OCI-LY7 (cell line): ENCODE results near the gene RC3H1. TPM values are rescaled to one million over a fixed set of nuclear protein-coding genes. Genes with fewer than 3 reads are reported as not detected.

Experiments used
- BruUV-seq: library from RNA; stranded (reverse); fragments of 400-500 nt; replicated peaks from 2 replicates; lab custom pipeline; 2021; lab: Mats Ljungman, UMichigan
- CTCF ChIA-PET: fragments of 300-600 bp; sonication (Branson Sonifier 250); formaldehyde crosslinking; loops from one replicate; lab custom pipeline; 2022; ENCODE audit warnings: antibody characterized with exemption; ENCODE audit not compliant: unreplicated experiment; lab: Charles Lee
- POLR2A ChIA-PET: fragments of 300-600 bp; sonication (Branson Sonifier 250); formaldehyde crosslinking; loops from one replicate; lab custom pipeline; 2022; ENCODE audit warnings: antibody characterized with exemption; lab: Charles Lee
- DNase-seq: peaks from one replicate; pipeline ENCODE4 v3.0.0-alpha.2; 2015; ENCODE audit warnings: low spot score
- H2AFZ ChIP-seq: fragments of 200-600 bp; sonication (generic), shearing (Covaris generic); 2 replicates; pipeline ENCODE4 v1.6.1; 2014; ENCODE audit warnings: mild to moderate bottlenecking, antibody characterized with exemption, low read length, moderate library complexity
- H3K27ac ChIP-seq: fragments of 200-600 bp; sonication (generic); 2 replicates; pipeline ENCODE4 v1.5.1; 2014; ENCODE audit warnings: mixed run types, low read depth, mild to moderate bottlenecking, moderate library complexity, low read length, inconsistent platforms; ENCODE audit not compliant: poor library complexity, severe bottlenecking
- H3K36me3 ChIP-seq: fragments of 200-600 bp; sonication (generic); 2 replicates; pipeline ENCODE4 v1.6.1; 2014; ENCODE audit warnings: mild to moderate bottlenecking, antibody characterized with exemption, low read length, moderate library complexity, mixed read lengths; ENCODE audit not compliant: insufficient read depth
- H3K4me1 ChIP-seq: fragments of 200-600 bp; sonication (generic); 2 replicates; pipeline ENCODE4 v1.5.1; 2014; ENCODE audit warnings: mild to moderate bottlenecking, low read length; ENCODE audit not compliant: insufficient read depth, poor library complexity, severe bottlenecking
- H3K4me2 ChIP-seq: fragments of 200-600 bp; sonication (generic); 2 replicates; pipeline ENCODE4 v1.6.1; 2014; ENCODE audit warnings: mild to moderate bottlenecking, low read length
- H3K4me3 ChIP-seq: fragments of 200-600 bp; sonication (generic); 2 replicates; pipeline ENCODE4 v1.5.1; 2014; ENCODE audit warnings: mild to moderate bottlenecking, low read depth, low read length; ENCODE audit not compliant: poor library complexity, severe bottlenecking
- H3K79me2 ChIP-seq: fragments of 200-600 bp; sonication (generic); 2 replicates; pipeline ENCODE4 v1.6.1; 2016; ENCODE audit warnings: low read depth, mild to moderate bottlenecking, low read length, moderate library complexity, mixed read lengths; ENCODE audit not compliant: insufficient read depth
- H3K9me2 ChIP-seq: fragments of 200-600 bp; sonication (generic); 2 replicates; pipeline ENCODE4 v1.6.1; 2016; ENCODE audit warnings: mild to moderate bottlenecking, low read length, mixed read lengths; ENCODE audit not compliant: insufficient read depth
- H3K9me3 ChIP-seq: fragments of 200-600 bp; sonication (generic); 2 replicates; pipeline ENCODE4 v1.6.1; 2014; ENCODE audit warnings: mild to moderate bottlenecking, mixed run types, low read length, mixed read lengths
- H4K20me1 ChIP-seq: fragments of 200-600 bp; sonication (generic); 2 replicates; pipeline ENCODE4 v1.6.1; 2014; ENCODE audit warnings: mild to moderate bottlenecking, antibody characterized with exemption, low read length, moderate library complexity, mixed read lengths; ENCODE audit not compliant: insufficient read depth
- CTCF ChIP-seq: fragments of 200-600 bp; sonication (generic); conservative IDR thresholded peaks from 2 replicates; pipeline ENCODE4 v1.5.1; 2014; ENCODE audit warnings: mild to moderate bottlenecking, antibody characterized with exemption, low read length, moderate library complexity, mixed read lengths
- EZH2phosphoT487 ChIP-seq: fragments of 200-600 bp; sonication (generic); IDR thresholded peaks from 2 replicates; pipeline ENCODE4 v1.6.1; 2018; ENCODE audit warnings: low read depth, borderline replicate concordance, mild to moderate bottlenecking, mixed run types, antibody characterized with exemption, low read length, moderate library complexity, mixed read lengths
- intact Hi-C: fragments of 100-400 bp; cut with micrococcal nuclease; formaldehyde crosslinking; loops from one replicate; pipeline ENCODE4 v1.10.0; 2022; ENCODE audit not compliant: unreplicated experiment
- small RNA-seq: library from RNA; depleted of rRNA; stranded (forward); fragments of <200 nt; gene quantifications from one replicate; pipeline ENCODE3, GENCODE V24; 2014
- total RNA-seq, 2 experiments: library from RNA; depleted of rRNA in 1 of 2; stranded (reverse); fragments of >200 nt in 1 of 2; shearing (Covaris generic) in 1 of 2; gene quantifications; 2 replicates each; pipeline ENCODE4 v1.2.3, GENCODE V29; 2014 to 2022

The RC3H1 gene
- total RNA-seq, 2 experiments from 2014 or later: 21.0 to 34.0 TPM

- H3K4me2 ChIP-seq: no peak overlapping the region
- H2AFZ ChIP-seq: no peak overlapping the region
- H3K36me3 ChIP-seq: peaks cover 24% of the 10 kb centered on the region
- no peaks in the 10 kb centered on the region for H3K4me1 ChIP-seq
- DNase-seq: no peak
- H4K20me1 ChIP-seq: no peaks in the 10 kb centered on the region
- intact Hi-C loops: no loop called here
- ChIA-PET CTCF (no interaction called here), POLR2A (interaction anchor here (0.7 kb wide), 1 partner anchor 151 kb away, joined by 3 read pairs; no protein-coding TSS in a partner anchor)
- no peak overlapping the region for H3K27ac ChIP-seq
- no peaks in the 10 kb centered on the region for H3K9me2 ChIP-seq
- no peaks in the 10 kb centered on the region for H3K79me2 ChIP-seq
- H3K4me3 ChIP-seq: no peak overlapping the region
- no peaks in the 10 kb centered on the region for H3K9me3 ChIP-seq
- no TSS peak for BruUV-seq
- no peak for TF ChIP-seq CTCF
- no peak for TF ChIP-seq EZH2phosphoT487
Measured at GRCh38 chr1:173884701-173885100, 137.5 kb downstream of the RC3H1 start.

Small RNAs within 50 kb of the gene (small RNA-seq; reads per million reads assigned to genes)
- gene RNA5SP67 (not detected), gene RNA5SP68 (0.16 reads per million)

Other genes with a start within 250 kb of the RC3H1 start
- 42.4 and 45.6 TPM in 2 replicates for gene DARS2, start 197.7 kb downstream of the RC3H1 start, total RNA-seq (2014; rRNA removed; shearing (Covaris generic))
- 70.8 and 74.8 TPM in 2 replicates for gene DARS2, start 197.7 kb downstream of the RC3H1 start, total RNA-seq (2022)
- gene CENPL, start 197.5 kb downstream of the RC3H1 start, total RNA-seq (2014; rRNA removed; shearing (Covaris generic)): 25.4 and 47.0 TPM in 2 replicates
- gene CENPL, start 197.5 kb downstream of the RC3H1 start, total RNA-seq (2022): 36.1 and 39.3 TPM in 2 replicates
- 899 and 1,026 TPM in 2 replicates for gene GAS5, start 154.4 kb downstream of the RC3H1 start, total RNA-seq (2014; rRNA removed; shearing (Covaris generic))
- gene GAS5, start 154.4 kb downstream of the RC3H1 start, total RNA-seq (2022): 901 and 987 TPM in 2 replicates
- 10.9 TPM in 2 replicates for gene ZBTB37, start 154.0 kb downstream of the RC3H1 start, total RNA-seq (2014; rRNA removed; shearing (Covaris generic))
- 23.7 and 23.9 TPM in 2 replicates for gene ZBTB37, start 154.0 kb downstream of the RC3H1 start, total RNA-seq (2022)
- gene SERPINC1, start 105.0 kb downstream of the RC3H1 start, total RNA-seq (2014; rRNA removed; shearing (Covaris generic)): not detected in 2 replicates
- not detected in 2 replicates for gene SERPINC1, start 105.0 kb downstream of the RC3H1 start, total RNA-seq (2022)
- gene RABGAP1L, start 137.2 kb upstream of the RC3H1 start, total RNA-seq (2014; rRNA removed; shearing (Covaris generic)): 98.1 and 142 TPM in 2 replicates
- gene RABGAP1L, start 137.2 kb upstream of the RC3H1 start, total RNA-seq (2022): 158 and 175 TPM in 2 replicates